GM19193 (cell line): ENCODE data around the gene MFN1.

Experiments
- POLR2A ChIP-seq: IDR thresholded peaks from 4 replicates; pipeline ENCODE4 v1.6.1; 2011; ENCODE audit not compliant: insufficient read depth, insufficient read length; ENCODE audit errors: extremely low read depth

Gene MFN1

GRCh38 chr3:179324270-179324754 is 23.2 kb upstream of the MFN1 start:
- no peak for TF ChIP-seq POLR2A

- TF ChIP-seq POLR2A, result no peak
These were observed 17.1 kb upstream of the MFN1 start for GRCh38 chr3:179330438-179330837.

GRCh38 chr3:179332240-179332639 is 15.3 kb upstream of the MFN1 start:
- no peak for TF ChIP-seq POLR2A

- TF ChIP-seq POLR2A, result no peak
These were observed 14.4 kb upstream of the MFN1 start for GRCh38 chr3:179333084-179333483.

- no peak for TF ChIP-seq POLR2A
These were observed 11.1 kb upstream of the MFN1 start for GRCh38 chr3:179336345-179336929.

- no peak for TF ChIP-seq POLR2A
These were observed 960 bp downstream of the MFN1 start for GRCh38 chr3:179348325-179349013.

GRCh38 chr3:179355996-179356395 is 8.5 kb downstream of the MFN1 start:
- no peak for TF ChIP-seq POLR2A

GRCh38 chr3:179363332-179363731 is 15.8 kb downstream of the MFN1 start:
- no peak for TF ChIP-seq POLR2A

GRCh38 chr3:179369621-179370020 is 22.1 kb downstream of the MFN1 start:
- no peak for TF ChIP-seq POLR2A

- TF ChIP-seq POLR2A, result no peak
These were observed 26.4 kb downstream of the MFN1 start for GRCh38 chr3:179373938-179374337.

- TF ChIP-seq POLR2A, result no peak
These were observed 27.8 kb downstream of the MFN1 start for GRCh38 chr3:179375091-179375999.

- TF ChIP-seq POLR2A, result no peak
These were observed 29.0 kb downstream of the MFN1 start for GRCh38 chr3:179376474-179376873.

- TF ChIP-seq POLR2A, result no peak
These were observed 44.4 kb downstream of the MFN1 start for GRCh38 chr3:179391906-179392305.

GRCh38 chr3:179398574-179399231 is 51.2 kb downstream of the MFN1 start:
- no peak for TF ChIP-seq POLR2A

GRCh38 chr3:179401561-179401960 is 54.1 kb downstream of the MFN1 start:
- no peak for TF ChIP-seq POLR2A

GRCh38 chr3:179402963-179403362 is 55.5 kb downstream of the MFN1 start:
- no peak for TF ChIP-seq POLR2A

- no peak for TF ChIP-seq POLR2A
These were observed 56.8 kb downstream of the MFN1 start for GRCh38 chr3:179404307-179404706.
